IPS-18a (cell line): ENCODE data around the gene USP37.
"Not testable (repeated sequence)": the region's sequence is repeated elsewhere in the genome, so short reads cannot be mapped to it uniquely, and the experiment has no call there.

Experiments
- H3K27ac ChIP-seq: one replicate; pipeline ENCODE4 v1.5.1; 2013; ENCODE audit warnings: low read length
- H3K27me3 ChIP-seq: one replicate; pipeline ENCODE4 v1.6.1; 2013; ENCODE audit warnings: mild to moderate bottlenecking, low read length; ENCODE audit not compliant: control insufficient read depth, insufficient read depth
- H3K36me3 ChIP-seq: one replicate; pipeline ENCODE4 v1.6.1; 2013; ENCODE audit warnings: low read depth, low read length; ENCODE audit not compliant: control insufficient read depth
- H3K4me1 ChIP-seq: one replicate; pipeline ENCODE4 v1.6.1; 2013; ENCODE audit warnings: low read depth, low read length; ENCODE audit not compliant: control insufficient read depth
- H3K4me3 ChIP-seq: one replicate; pipeline ENCODE4 v1.5.1; 2013; ENCODE audit warnings: low read length
- H3K9ac ChIP-seq: one replicate; pipeline ENCODE4 v1.6.1; 2013; ENCODE audit warnings: mild to moderate bottlenecking, low read length, moderate library complexity
- H3K9me3 ChIP-seq: one replicate; pipeline ENCODE4 v1.6.1; 2013; ENCODE audit warnings: low read depth, low read length; ENCODE audit not compliant: control insufficient read depth

The USP37 gene

DNA sequence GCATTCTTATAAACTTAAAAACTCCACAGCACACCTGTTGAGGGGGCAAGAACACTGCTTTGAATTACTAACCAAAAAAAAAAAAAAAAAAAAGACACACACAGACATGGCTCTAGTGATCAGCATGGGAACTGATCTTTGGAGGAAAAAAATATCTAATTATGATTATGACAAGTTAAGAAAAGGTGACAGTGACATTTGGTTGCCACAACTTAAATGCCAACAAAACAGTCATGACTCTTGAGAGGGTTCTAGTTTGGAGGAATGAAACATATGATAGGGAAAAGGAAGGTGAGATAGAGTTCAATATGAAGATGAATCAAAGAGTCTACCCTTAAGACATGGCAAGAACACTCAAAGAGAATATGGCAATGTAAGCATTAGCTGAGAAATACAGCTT is 20.6 kb downstream of the USP37 start:
- H3K27ac ChIP-seq = no peak overlapping the region
- no peaks in the 10 kb centered on the region for H3K9me3 ChIP-seq
- H3K27me3 ChIP-seq = no peaks in the 10 kb centered on the region
- no peaks in the 10 kb centered on the region for H3K4me1 ChIP-seq
- H3K36me3 ChIP-seq = peaks cover 68% of the 10 kb centered on the region
- no peak overlapping the region for H3K4me3 ChIP-seq
- H3K9ac ChIP-seq = no peak overlapping the region

DNA sequence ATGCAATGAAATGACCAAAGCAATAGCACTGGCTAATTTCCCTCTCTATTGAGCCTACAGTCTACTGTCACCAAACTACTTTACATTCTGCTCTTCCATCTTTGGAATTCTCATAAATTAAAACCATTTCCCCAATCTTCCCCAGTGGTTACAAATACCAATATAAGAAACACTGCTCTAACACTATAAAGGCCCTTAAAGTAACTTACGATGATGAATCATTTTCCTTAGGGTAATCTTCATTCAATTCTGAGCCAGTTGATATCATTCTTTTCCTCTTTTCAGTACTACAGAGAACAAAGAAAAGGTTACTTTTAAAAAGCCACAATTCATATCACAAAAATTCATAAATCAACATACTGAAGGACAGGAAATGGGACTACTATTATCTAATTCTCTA is 22.1 kb downstream of the USP37 start:
- peaks cover 68% of the 10 kb centered on the region for H3K36me3 ChIP-seq
- no peak overlapping the region for H3K27ac ChIP-seq
- H3K9ac ChIP-seq = no peak overlapping the region

DNA sequence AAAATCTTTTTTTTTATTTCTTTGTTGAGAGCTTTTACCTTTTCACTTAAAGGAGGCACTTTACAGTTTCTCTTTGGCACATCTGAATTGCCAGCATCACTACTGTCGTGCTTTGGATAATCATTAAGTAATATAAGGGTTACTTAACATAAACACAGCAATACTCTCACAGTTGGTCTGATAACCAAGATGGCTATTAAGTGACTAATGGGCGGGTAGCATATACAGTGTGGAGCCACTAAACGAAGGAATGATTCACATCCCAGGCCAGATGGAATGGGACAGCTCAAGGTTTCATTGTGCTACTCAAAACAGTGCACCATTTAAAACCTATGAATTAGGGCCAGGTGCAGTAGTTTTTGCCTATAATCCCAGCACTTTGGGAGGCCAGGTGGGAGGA is 28.1 kb downstream of the USP37 start:
- no peak overlapping the region for H3K9ac ChIP-seq
- H3K36me3 ChIP-seq = peaks cover 69% of the 10 kb centered on the region
- no peak overlapping the region for H3K4me3 ChIP-seq
- no peak overlapping the region for H3K27ac ChIP-seq
- H3K4me1 ChIP-seq = no peaks in the 10 kb centered on the region
- no peaks in the 10 kb centered on the region for H3K27me3 ChIP-seq
- no peaks in the 10 kb centered on the region for H3K9me3 ChIP-seq

More for the DNA sequence above, 22.1 kb downstream of the USP37 start:
- H3K4me3 ChIP-seq = no peak overlapping the region
- no peaks in the 10 kb centered on the region for H3K9me3 ChIP-seq
- no peaks in the 10 kb centered on the region for H3K4me1 ChIP-seq
- no peaks in the 10 kb centered on the region for H3K27me3 ChIP-seq

DNA sequence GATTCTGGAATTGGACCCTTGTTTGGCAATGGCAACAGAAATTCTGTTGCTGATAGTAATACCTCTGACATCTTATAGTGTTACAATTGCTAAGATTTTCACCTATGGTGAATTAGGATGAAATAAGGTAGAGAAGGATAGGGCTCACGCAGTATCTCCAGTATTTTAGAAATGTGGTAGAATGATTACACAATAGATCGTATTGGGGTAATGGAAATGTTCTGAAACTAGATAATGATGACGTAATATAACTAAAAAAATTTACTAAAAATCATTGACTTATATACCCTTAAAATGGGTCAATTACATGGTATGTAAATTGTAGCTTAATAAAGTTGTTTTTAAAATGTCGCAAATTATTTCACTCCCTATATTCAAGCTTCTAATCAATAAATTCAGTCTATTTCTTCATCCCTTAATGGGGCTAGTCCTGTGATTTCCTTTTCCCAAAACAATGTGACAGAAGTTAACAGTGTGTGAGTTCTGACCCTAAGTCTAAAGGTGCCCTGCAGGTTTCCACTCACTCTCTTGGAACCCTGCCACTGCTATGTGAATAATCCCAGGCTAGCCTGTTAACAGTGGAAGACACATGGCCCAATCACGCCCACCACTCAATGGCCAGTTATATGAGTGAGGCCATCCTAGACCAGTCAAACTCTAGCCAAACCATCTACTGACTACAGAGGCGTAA is 31.2 kb downstream of the USP37 start:
- peaks cover 65% of the 10 kb centered on the region for H3K36me3 ChIP-seq
- H3K4me1 ChIP-seq = no peaks in the 10 kb centered on the region
- H3K27me3 ChIP-seq = no peaks in the 10 kb centered on the region
- no peak overlapping the region for H3K9ac ChIP-seq
- H3K4me3 ChIP-seq = no peak overlapping the region
- H3K9me3 ChIP-seq = no peaks in the 10 kb centered on the region
- H3K27ac ChIP-seq = no peak overlapping the region

DNA sequence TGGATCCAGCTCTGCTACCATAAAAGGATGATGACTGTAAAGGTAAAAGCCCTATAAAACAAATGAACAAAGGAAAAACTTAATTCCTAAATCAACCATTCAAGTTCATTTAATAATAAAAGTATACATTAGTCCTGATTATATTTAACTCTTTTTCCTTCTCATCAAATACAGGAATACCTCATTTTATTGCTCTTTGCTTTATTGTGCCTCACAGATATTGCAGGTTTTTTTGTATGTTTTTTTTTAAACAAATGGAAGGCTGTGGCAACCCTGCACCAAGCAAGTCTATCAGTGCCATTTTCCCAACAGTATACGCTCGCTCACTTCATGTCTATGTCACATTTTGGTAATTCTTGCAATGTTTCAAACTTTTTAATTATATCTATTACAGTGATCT is 38.2 kb downstream of the USP37 start:
- no peaks in the 10 kb centered on the region for H3K9me3 ChIP-seq
- no peak overlapping the region for H3K27ac ChIP-seq
- no peaks in the 10 kb centered on the region for H3K27me3 ChIP-seq
- H3K9ac ChIP-seq = no peak overlapping the region
- H3K4me1 ChIP-seq = no peaks in the 10 kb centered on the region
- no peak overlapping the region for H3K4me3 ChIP-seq
- peaks cover 60% of the 10 kb centered on the region for H3K36me3 ChIP-seq

DNA sequence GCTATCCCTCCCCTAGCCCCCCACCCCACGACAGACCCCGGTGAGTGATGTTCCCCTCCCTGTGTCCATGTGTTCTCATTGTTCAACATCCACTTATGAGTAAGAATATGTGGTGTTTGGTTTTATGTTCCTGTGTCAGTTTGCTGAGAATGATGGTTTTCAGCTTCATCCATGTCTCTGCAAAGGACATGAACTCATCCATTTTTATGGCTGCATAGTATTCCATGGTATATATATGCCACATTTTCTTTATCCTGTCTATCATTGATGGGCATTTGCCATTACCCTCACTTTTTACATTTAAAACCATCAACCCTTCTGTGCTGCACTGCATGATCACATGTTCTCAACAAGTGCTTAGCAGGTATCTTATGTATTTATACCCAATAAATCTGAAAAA is 39.7 kb downstream of the USP37 start:
- H3K27ac ChIP-seq, H3K9me3 ChIP-seq, H3K4me1 ChIP-seq, H3K4me3 ChIP-seq, H3K27me3 ChIP-seq, H3K9ac ChIP-seq: not testable (repeated sequence)
- H3K36me3 ChIP-seq = peaks cover 52% of the 10 kb centered on the region

DNA sequence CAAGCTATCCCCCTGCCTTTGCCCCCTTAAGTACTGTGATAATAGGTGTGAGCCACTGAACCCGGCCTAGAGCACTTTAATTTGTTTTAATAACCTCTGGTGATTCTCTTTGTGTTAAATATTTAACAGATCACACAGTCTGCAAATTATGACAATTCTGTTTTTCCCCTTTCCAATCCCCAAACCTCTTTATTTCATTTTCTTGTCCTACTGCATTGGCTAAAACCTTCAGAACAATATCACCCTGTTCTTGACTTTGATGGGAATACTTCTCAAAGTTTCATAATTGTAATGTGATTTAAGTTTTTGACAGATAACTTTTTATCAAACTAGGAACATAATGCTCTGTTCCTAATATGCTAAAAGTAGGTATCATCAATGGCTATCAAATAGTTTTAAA is 44.5 kb downstream of the USP37 start:
- no peaks in the 10 kb centered on the region for H3K4me1 ChIP-seq
- no peak overlapping the region for H3K4me3 ChIP-seq
- H3K9me3 ChIP-seq = no peaks in the 10 kb centered on the region
- peaks cover 23% of the 10 kb centered on the region for H3K36me3 ChIP-seq
- H3K27me3 ChIP-seq = no peaks in the 10 kb centered on the region
- H3K27ac ChIP-seq = no peak overlapping the region
- no peak overlapping the region for H3K9ac ChIP-seq

DNA sequence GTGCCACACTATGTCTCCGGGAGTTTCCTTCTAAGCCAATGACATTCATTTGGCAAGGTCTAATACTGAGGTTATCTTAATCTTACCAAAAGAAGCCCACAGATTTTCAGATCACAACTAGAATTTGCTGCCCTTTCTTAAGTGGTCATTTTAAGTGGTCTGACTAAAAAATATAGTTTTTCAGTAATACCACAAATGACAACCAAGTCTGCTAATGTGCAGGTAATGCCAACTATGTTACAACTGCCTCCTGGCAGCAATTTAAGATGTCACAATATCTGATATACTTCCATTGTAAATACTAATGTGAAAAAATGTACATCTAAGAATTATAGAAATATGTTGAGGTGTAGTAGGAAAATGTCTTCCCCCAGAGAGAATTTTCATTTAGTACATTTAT is 49.3 kb downstream of the USP37 start:
- Histone ChIP-seq H3K9ac (no peak overlapping the region), H3K9me3 (no peaks in the 10 kb centered on the region), H3K27me3 (no peaks in the 10 kb centered on the region), H3K4me3 (no peak overlapping the region), H3K4me1 (no peaks in the 10 kb centered on the region), H3K36me3 (peaks cover 6% of the 10 kb centered on the region), H3K27ac (no peak overlapping the region)

DNA sequence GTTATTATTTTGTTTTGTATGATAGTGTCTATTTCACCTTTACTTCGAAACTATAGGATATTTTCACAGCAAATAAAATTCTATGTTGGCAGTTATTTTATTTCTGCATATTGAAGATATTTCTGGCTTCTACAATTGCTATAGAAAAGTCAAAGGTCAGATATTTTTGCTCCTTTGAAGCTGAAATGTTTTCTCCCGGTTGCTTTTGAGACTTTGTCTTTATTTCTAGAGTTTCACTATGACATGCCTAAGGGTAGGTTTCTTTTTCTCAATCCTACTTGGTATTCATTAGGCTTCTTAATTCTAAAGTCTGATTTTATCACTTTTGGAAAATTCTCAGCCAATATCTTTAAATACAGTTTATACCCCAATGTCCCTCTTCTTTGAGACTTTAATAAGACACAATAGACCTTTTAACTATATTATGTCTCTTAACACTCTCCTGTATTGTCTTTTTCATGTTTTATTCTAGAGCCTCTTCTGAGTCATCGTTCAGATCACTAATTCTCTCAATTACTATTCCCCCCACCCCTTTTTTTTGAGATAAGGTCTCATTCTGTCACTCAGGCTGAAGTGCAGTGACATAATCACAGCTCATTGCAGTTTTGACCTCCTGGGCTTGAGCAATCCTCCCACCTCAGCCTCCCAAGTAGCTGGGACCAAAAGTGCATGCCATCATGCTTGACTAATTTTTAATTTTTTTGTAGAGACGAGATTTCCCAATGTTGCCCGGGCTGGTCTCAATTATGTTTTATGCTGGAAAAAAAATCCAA is 50.5 kb downstream of the USP37 start:
- peaks cover 6% of the 10 kb centered on the region for H3K36me3 ChIP-seq
- no peaks in the 10 kb centered on the region for H3K4me1 ChIP-seq
- H3K27ac ChIP-seq = no peak overlapping the region
- H3K9me3 ChIP-seq = no peaks in the 10 kb centered on the region
- no peak overlapping the region for H3K9ac ChIP-seq
- no peak overlapping the region for H3K4me3 ChIP-seq
- H3K27me3 ChIP-seq = no peaks in the 10 kb centered on the region

DNA sequence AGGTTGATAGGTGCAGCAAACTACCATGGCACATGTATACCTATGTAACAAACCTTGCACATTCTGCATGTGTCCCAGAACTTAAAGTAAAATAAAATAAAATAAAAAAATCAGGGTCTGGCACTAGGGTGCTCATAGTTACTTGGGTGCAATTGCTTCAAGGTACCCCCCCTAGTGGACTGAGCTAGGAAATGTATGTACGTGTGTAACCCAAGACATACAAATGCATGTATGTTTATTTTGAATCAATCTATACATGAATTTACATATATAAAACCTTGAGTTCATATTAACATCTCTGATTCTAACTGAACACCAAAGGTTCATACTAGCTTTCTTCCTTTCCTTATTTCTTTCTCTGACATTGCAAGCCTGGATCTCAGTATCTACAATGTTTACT is 51.5 kb downstream of the USP37 start:
- Histone ChIP-seq H3K27ac (no peak overlapping the region), H3K9me3 (no peaks in the 10 kb centered on the region), H3K4me3 (no peak overlapping the region), H3K4me1 (no peaks in the 10 kb centered on the region), H3K27me3 (no peaks in the 10 kb centered on the region), H3K9ac (no peak overlapping the region), H3K36me3 (peaks cover 6% of the 10 kb centered on the region)

DNA sequence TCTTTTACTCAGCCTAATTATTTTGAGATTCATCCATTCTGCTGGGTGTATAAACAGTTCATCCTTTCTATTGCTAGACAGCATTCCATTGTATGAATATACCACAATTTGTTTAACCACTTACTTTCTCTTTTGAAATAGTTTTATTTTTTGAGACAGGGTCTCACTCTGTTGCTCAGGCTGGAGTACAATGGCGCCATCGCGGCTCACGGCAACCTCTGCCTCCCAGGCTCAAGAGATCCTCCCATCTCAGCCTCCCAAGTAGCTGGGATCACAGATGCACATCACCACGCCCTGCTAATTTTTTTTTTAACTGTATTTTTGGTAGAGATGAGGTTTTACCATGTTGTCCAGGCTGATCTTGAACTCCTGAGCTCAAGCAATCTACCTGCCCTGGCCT is 54.5 kb downstream of the USP37 start:
- Histone ChIP-seq H3K4me3 (no peak overlapping the region), H3K36me3 (peaks cover 1% of the 10 kb centered on the region), H3K27me3 (no peaks in the 10 kb centered on the region), H3K9ac (no peak overlapping the region), H3K9me3 (no peaks in the 10 kb centered on the region), H3K4me1 (no peaks in the 10 kb centered on the region), H3K27ac (no peak overlapping the region)

DNA sequence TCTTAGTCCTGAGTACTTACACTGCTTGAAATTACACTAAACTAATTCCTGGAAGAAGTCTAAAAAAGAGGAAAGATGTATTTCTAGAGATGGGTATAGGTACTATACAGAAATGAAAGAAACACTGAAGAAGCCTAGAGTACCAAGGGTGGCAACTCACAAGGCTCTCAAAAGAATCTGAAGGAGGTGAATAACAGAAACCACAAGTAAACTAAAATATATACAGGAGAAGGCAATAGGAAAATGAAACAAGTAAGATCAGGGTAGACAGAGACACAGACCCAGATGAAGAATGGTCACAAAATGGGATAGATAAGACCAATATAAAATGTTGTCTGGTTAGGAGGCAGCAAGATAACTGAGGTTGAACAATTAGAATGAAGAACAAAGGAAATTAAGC is 59.9 kb downstream of the USP37 start:
- H3K4me1 ChIP-seq = no peaks in the 10 kb centered on the region
- H3K9me3 ChIP-seq = no peaks in the 10 kb centered on the region
- no peaks in the 10 kb centered on the region for H3K27me3 ChIP-seq
- no peak overlapping the region for H3K4me3 ChIP-seq
- H3K36me3 ChIP-seq = peaks cover 14% of the 10 kb centered on the region
- H3K9ac ChIP-seq = no peak overlapping the region
- no peak overlapping the region for H3K27ac ChIP-seq
